Stimulated activated naive B cell treated with anti-CD40 and anti-IgM and Interleukin-4, amounts not matched to agents 10 μg/mL and 1 μg/mL and 100 μg/mL, for 72 hours (primary cell): ENCODE measurements around the gene ACTBL2.
"Not testable (repeated sequence)": the region's sequence is repeated elsewhere in the genome, so short reads cannot be mapped to it uniquely, and the experiment has no call there.

ENCODE experiments used
- ATAC-seq, 2 donors: fragments of 150-1000 bp; cut with Tn5 transposase; replicated peaks; 2 replicates each; pipeline ENCODE4 v1.10.0; 2021; ENCODE audit warnings: moderate library complexity in 1 of 2
- DNase-seq: peaks from one replicate; pipeline ENCODE4 v3.0.0; 2021
- H3K27ac Mint-ChIP-seq: one replicate; pipeline ENCODE4 v1.8.0; 2022; ENCODE audit warnings: mild to moderate bottlenecking, mixed read lengths
- H3K27me3 Mint-ChIP-seq, 2 donors: one replicate each; pipeline ENCODE4 v1.8.0; 2022; ENCODE audit warnings: mixed read lengths in 2 of 2
- H3K36me3 Mint-ChIP-seq, 2 donors: one replicate each; pipeline ENCODE4 v1.8.0; 2022; ENCODE audit warnings: mixed read lengths in 2 of 2, mild to moderate bottlenecking in 1 of 2
- H3K4me1 Mint-ChIP-seq, 2 donors: one replicate each; pipeline ENCODE4 v1.8.0; 2022; ENCODE audit warnings: mixed read lengths in 2 of 2, mild to moderate bottlenecking in 1 of 2
- H3K4me3 Mint-ChIP-seq, 2 donors: one replicate each; pipeline ENCODE4 v1.8.0; 2022; ENCODE audit warnings: mild to moderate bottlenecking in 2 of 2, mixed read lengths in 2 of 2, moderate library complexity in 1 of 2
- H3K9me3 Mint-ChIP-seq, 2 donors: one replicate each; pipeline ENCODE4 v1.8.0; 2022; ENCODE audit warnings: mixed read lengths in 2 of 2, mild to moderate bottlenecking in 1 of 2

ACTBL2 gene

DNA sequence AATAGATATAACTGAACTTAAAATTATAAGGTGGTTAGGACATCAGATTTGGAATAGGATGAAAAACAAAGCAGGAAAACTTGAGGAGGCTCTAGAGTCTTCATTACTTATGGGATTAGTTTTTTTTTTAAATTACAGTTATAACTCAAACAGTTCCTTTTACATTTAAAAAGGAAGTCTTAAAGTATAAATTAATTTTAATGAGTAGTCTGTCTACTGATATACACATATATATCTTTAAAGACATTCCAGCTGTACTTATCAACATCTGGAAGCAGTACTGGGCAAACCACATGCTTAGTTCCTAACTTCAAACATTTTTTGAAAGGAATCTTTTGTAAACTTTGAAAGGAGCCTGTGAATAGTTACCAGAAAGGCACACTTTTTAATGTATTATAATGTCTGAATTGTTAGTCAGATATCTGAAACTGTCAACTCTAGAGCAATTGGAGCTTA, 6.0 kb downstream of the ACTBL2 start:
- H3K36me3 Mint-ChIP-seq = no peaks in the 10 kb centered on the region
- ATAC-seq = no peak

DNA sequence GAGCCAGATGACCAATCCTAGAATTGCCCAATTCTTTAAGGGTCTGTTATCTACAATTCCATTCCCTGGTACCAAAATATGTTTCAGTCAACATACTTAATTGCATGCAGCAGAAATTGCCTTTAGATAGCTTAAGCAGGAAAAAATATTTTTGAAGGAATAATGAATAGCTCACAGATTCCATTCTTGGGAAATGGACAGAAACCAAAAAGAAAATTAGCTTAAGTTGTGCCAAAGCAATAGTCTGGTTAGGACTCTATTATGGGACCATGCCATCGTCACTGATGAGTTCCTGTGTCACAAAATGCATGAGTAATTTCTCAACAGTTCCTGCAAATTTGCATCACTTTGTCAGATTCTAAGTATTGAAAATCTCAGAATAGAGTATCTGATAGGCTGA, 12.3 kb downstream of the ACTBL2 start:
- Mint-ChIP-seq H3K36me3 (no peaks in the 10 kb centered on the region), H3K9me3 (peaks cover 1 to 4% of the 10 kb centered on the region in 2 donors), H3K4me3 (no peak overlapping the region), H3K27ac (no peak overlapping the region), H3K4me1 (peaks cover 0 to 5% of the 10 kb centered on the region in 2 donors), H3K27me3 (no peaks in the 10 kb centered on the region)
- DNase-seq (no peak), ATAC-seq (no peak)

More for the DNA sequence above, 6.0 kb downstream of the ACTBL2 start:
- H3K27ac Mint-ChIP-seq = no peak overlapping the region
- peaks cover 0 to 2% of the 10 kb centered on the region in 2 donors for H3K9me3 Mint-ChIP-seq
- H3K4me1 Mint-ChIP-seq = no peaks in the 10 kb centered on the region
- no peaks in the 10 kb centered on the region for H3K27me3 Mint-ChIP-seq
- DNase-seq = no peak
- H3K4me3 Mint-ChIP-seq = no peak overlapping the region

DNA sequence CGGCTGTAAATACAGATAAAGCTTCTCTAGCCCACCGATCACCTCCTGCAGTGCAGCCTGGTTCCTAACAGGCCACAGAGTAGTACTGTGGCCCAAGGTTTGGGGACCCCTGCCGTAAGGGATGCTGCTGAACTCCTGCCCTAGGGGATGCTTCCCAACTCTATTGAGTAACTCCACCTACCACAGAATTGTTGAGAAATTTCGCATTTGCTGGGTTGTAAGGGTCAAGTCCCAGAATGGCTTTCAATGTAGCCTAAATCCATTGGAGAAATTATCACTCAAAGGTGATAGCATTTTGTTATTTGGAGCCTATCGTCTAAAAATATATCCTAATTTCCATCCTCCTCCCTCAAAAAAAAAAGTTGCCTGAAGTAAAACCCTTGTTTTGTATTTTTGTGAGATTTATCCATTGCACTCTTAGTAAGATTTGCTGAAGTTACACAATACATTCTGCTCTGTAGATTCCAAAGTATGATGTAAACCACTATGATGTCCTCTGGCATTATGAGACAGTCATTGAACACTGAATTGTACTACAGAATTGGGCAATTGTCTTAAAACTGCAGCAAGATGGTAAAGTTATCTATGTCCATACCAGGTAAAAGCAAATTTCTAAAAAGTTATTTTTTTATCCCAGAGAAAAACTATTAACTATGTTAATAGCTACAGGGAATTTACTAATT, 14.0 kb downstream of the ACTBL2 start:
- H3K27me3 Mint-ChIP-seq = no peaks in the 10 kb centered on the region
- no peak for DNase-seq
- ATAC-seq = no peak
- H3K27ac Mint-ChIP-seq = no peak overlapping the region
- H3K4me1 Mint-ChIP-seq = peaks cover 0 to 5% of the 10 kb centered on the region in 2 donors
- no peaks in the 10 kb centered on the region for H3K36me3 Mint-ChIP-seq
- H3K4me3 Mint-ChIP-seq = no peak overlapping the region
- peaks cover 0 to 4% of the 10 kb centered on the region in 2 donors for H3K9me3 Mint-ChIP-seq

DNA sequence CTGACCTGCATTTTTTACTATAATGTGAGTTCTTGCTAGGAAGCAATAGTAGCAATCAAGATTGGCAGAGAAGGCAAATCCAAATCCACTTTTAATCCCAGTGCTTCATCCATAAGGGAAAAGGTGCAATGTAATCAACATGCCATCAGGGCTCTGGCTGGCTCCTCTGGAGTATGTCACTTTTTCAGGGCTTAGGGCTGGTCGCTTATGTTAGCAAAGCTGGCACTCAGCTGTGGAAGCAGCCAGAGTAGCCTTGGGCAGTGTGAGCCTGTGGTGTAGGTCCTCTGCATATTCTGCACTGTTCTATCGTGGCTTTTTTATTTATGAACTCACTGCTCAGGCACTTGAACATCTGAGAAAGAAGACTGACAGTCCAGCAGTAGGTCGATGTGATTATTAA, 16.1 kb downstream of the ACTBL2 start:
- Mint-ChIP-seq H3K27me3 (no peaks in the 10 kb centered on the region), H3K4me1 (peaks cover 0 to 5% of the 10 kb centered on the region in 2 donors), H3K4me3 (no peak overlapping the region), H3K36me3 (no peaks in the 10 kb centered on the region), H3K27ac (no peak overlapping the region), H3K9me3 (peaks cover 0 to 4% of the 10 kb centered on the region in 2 donors)
- DNase-seq (no peak), ATAC-seq (no peak)

GRCh38 chr5:57460056-57460455, 22.6 kb downstream of the ACTBL2 start:
- H3K4me1 Mint-ChIP-seq, DNase-seq, H3K9me3 Mint-ChIP-seq, H3K4me3 Mint-ChIP-seq, H3K27ac Mint-ChIP-seq, H3K27me3 Mint-ChIP-seq, H3K36me3 Mint-ChIP-seq, ATAC-seq: not testable (repeated sequence)

DNA sequence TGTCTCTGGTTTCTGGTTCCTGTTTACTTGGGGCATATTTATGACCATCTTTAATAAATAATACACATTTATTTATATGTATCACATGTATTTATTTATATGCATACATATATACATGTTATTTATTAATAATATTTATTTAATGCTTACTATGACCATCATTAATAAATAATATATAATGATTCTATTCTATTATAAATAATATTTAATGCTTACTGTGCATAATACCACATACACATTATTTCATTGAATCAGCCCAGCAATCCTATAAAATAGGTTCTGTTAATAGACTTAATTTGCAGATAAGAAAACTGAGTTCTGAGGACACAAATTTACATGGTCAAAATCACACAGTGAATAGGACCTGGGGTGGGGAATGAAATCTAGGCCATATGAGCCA, 24.2 kb downstream of the ACTBL2 start:
- H3K36me3 Mint-ChIP-seq = no peaks in the 10 kb centered on the region
- no peak overlapping the region for H3K4me3 Mint-ChIP-seq
- DNase-seq (no peak), ATAC-seq (no peak)
- no peaks in the 10 kb centered on the region for H3K27me3 Mint-ChIP-seq
- no peaks in the 10 kb centered on the region for H3K4me1 Mint-ChIP-seq
- peaks cover 0 to 1% of the 10 kb centered on the region in 2 donors for H3K9me3 Mint-ChIP-seq
- H3K27ac Mint-ChIP-seq = no peak overlapping the region

DNA sequence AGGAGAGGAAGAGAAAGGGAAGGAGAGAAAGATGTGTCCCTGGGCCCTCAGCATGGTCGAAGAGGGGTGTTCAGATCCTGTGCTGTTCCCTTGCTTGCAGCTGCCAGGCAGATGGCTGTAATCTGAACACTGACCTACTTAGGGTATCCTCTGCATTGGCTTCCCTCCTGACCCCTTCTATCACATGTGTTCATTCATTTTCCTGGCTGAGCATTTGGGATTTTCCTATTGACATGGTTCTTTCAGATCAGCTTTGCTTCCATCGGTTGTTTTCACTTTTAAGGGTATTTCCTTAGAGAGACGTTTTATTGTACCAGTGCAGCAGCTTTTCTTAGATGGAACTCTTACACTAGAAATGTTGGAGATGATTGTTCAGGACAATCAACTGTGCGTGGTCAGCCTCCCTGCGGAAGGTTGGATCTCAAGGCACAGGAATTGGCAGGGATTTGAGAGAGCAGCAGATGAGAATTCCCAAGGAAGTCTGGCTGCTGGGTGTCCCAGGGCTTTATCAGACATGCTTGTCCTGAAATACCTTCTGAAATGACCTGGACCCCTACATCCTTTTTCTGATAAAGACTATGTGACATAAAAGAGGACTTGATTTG, 26.0 kb downstream of the ACTBL2 start:
- peaks cover 0 to 1% of the 10 kb centered on the region in 2 donors for H3K9me3 Mint-ChIP-seq
- DNase-seq (no peak), ATAC-seq (no peak)
- H3K4me3 Mint-ChIP-seq = no peak overlapping the region
- H3K27me3 Mint-ChIP-seq = no peaks in the 10 kb centered on the region
- no peaks in the 10 kb centered on the region for H3K36me3 Mint-ChIP-seq
- no peak overlapping the region for H3K27ac Mint-ChIP-seq
- no peaks in the 10 kb centered on the region for H3K4me1 Mint-ChIP-seq

- Mint-ChIP-seq H3K9me3 (peaks cover 0 to 1% of the 10 kb centered on the region in 2 donors), H3K4me1 (no peaks in the 10 kb centered on the region), H3K27me3 (no peaks in the 10 kb centered on the region), H3K36me3 (no peaks in the 10 kb centered on the region), H3K27ac (no peak overlapping the region), H3K4me3 (no peak overlapping the region)
- no peak for ATAC-seq
- DNase-seq = no peak
Observed at GRCh38 chr5:57455511-57456455, 26.8 kb downstream of the ACTBL2 start.

- H3K9me3 Mint-ChIP-seq = peaks cover 0 to under 1% of the 10 kb centered on the region in 2 donors
- H3K27ac Mint-ChIP-seq = no peak overlapping the region
- ATAC-seq = no peak
- no peaks in the 10 kb centered on the region for H3K27me3 Mint-ChIP-seq
- no peak overlapping the region for H3K4me3 Mint-ChIP-seq
- H3K4me1 Mint-ChIP-seq = no peaks in the 10 kb centered on the region
- DNase-seq = no peak
- no peaks in the 10 kb centered on the region for H3K36me3 Mint-ChIP-seq
Observed at GRCh38 chr5:57454896-57455295, 27.7 kb downstream of the ACTBL2 start.

DNA sequence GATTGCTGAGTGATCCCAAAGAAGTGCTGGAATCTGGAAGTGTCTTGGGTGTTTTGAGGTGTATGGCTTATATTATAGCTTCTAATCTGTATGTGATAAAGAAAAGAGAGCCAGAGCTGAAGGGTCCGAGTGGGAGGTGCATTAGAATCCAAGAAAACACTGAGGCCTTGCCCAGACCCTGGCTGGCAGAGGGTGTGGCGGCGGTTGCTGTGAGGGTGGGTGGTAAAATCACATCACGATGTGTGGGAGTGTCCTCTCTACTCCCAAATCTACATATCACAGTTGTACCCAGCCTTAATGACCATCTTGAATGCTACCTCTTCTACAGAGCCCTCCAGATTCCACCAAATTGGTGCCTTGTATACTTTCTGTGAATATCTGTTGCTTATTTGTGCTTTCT, 28.9 kb downstream of the ACTBL2 start:
- ATAC-seq (no peak), DNase-seq (no peak)
- Mint-ChIP-seq H3K4me3 (no peak overlapping the region), H3K36me3 (no peaks in the 10 kb centered on the region), H3K9me3 (no peaks in the 10 kb centered on the region), H3K27ac (no peak overlapping the region), H3K27me3 (no peaks in the 10 kb centered on the region), H3K4me1 (no peaks in the 10 kb centered on the region)

DNA sequence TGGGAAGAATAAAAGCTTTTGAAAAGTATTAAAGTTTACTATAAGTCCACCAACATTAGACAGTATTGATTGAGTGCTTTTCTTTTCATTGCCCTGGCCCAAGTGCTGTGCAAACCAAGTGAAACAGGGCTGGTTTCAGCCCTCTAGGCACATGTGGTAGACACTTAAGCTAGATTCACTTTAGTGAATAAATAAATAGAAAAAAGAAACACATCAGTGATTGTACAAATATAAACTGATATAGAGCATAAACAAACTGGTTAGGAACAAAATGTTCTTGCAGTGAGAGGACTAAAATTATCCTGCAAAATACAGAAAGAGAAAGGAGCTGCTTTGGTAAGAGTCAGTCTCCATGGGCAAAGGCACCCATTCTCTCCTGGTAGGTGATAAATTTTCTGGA, 29.7 kb downstream of the ACTBL2 start:
- Mint-ChIP-seq H3K36me3 (no peaks in the 10 kb centered on the region), H3K27ac (no peak overlapping the region), H3K4me1 (no peaks in the 10 kb centered on the region)

GRCh38 chr5:57450991-57451876, 31.4 kb downstream of the ACTBL2 start:
- DNase-seq (no peak), ATAC-seq (no peak)
- Mint-ChIP-seq H3K36me3 (no peaks in the 10 kb centered on the region), H3K9me3 (no peaks in the 10 kb centered on the region), H3K27ac (no peak overlapping the region), H3K27me3 (peaks cover 0 to 3% of the 10 kb centered on the region in 2 donors), H3K4me1 (no peaks in the 10 kb centered on the region), H3K4me3 (no peak overlapping the region)

More for the DNA sequence above, 29.7 kb downstream of the ACTBL2 start:
- DNase-seq (no peak), ATAC-seq (no peak)
- Mint-ChIP-seq H3K27me3 (no peaks in the 10 kb centered on the region), H3K9me3 (no peaks in the 10 kb centered on the region), H3K4me3 (no peak overlapping the region)

DNA sequence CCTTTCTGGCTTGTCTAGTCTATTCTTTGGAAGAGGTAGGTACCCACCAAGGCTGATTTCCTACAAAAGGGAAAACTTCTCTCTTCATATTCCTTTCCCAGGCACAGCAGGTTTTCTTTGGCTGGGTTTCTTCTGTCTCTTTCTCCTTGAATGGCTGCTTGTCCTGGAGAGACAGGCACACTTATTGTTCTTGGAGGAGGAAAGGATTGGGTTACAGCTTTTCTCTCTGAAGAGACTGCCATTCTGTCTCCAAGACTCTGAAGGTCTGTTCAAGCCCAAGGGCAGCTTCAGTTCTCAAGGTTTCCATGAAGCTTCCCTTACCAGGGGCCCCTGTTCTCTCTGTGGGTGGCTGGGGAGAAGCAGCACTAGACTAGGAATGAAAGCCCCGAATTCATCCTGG, 33.9 kb downstream of the ACTBL2 start:
- Mint-ChIP-seq H3K36me3 (no peaks in the 10 kb centered on the region), H3K27me3 (peaks cover 0 to 8% of the 10 kb centered on the region in 2 donors), H3K27ac (no peak overlapping the region), H3K4me3 (no peak overlapping the region), H3K4me1 (peaks cover 11 to 20% of the 10 kb centered on the region in 2 donors), H3K9me3 (no peaks in the 10 kb centered on the region)
- no peak for DNase-seq
- ATAC-seq = no peak

DNA sequence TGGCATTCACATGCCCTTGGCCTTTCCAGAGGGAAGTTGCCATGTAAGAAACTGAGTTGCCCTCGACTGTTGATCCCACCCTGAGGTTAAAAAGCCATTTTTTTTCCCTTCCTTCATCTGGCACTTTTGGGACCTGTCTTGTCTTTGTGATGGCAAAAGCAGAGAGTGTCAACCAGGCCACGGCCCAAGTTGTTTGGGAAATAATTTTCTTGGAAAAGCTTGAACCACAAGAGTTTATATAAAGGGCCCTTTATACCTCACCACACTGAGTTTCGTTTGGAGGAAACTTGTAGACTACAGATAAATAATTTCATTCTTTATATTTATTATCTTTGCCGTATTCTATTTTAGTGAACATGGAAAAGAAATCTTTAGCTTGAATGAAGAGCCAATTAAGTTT, 34.3 kb downstream of the ACTBL2 start:
- Mint-ChIP-seq H3K27ac (no peak overlapping the region), H3K36me3 (no peaks in the 10 kb centered on the region), H3K9me3 (no peaks in the 10 kb centered on the region), H3K4me3 (no peak overlapping the region), H3K27me3 (peaks cover 0 to 8% of the 10 kb centered on the region in 2 donors), H3K4me1 (peaks cover 14 to 25% of the 10 kb centered on the region in 2 donors)
- DNase-seq (no peak), ATAC-seq (no peak)
